Glomerular endothelial cell (primary cell): ENCODE data around the gene NRG3. TPM values are rescaled to one million over a fixed set of nuclear protein-coding genes. Genes with fewer than 3 reads are reported as not detected.
A peak's percentile ranks its signal among the peaks of the same experiment; 100 is the strongest.

Experiments
- DNase-seq: peaks from one replicate; pipeline ENCODE4 v3.0.0-alpha.2; 2011; ENCODE audit warnings: low read depth, low spot score; ENCODE audit errors: extremely low read depth
- total RNA-seq: library from RNA; depleted of rRNA; stranded (reverse); fragments of >200 nt; gene quantifications from 2 replicates; pipeline ENCODE4 v1.2.3, GENCODE V29; 2015

Gene NRG3
- total RNA-seq, 1 donor from 2014 or later = 8.9 TPM

DNA sequence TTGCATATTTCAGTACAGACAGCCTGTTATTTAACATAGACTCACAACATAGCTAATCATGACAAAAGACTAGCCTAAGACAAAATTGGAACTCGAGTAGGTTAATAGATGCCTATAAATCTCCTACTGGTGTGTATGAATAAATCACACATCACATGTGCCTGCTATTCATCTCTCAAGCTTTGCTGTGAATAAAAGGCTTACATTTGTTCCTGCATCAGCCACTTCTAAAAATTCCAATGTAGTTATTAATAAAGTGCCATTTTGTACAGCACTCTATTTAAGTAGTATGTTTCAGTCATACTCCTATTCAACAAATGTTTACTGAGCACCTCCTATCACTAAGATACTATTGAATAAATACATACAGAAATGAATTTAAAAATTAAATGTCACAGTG lies 486.3 kb downstream of the NRG3 start:
- DNase-seq = no peak

DNA sequence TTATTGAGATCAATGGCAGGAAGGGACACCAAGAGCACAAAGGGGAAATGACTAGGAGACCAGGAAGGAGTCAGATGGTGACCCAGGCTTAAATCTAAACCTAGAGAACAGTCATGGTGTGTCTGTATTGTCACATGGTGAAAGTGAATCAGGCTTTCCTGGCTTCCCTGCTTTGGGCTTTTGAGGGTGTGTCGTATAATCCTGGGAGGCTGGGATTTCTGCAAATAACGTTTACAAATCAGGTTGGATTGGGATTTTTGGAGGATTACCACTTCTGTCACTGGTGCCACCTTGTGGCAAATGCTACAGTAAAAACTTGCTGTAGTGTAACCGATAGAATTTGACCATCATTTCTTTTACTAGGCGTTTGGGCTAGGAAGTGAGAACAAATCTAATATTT lies 502.6 kb downstream of the NRG3 start:
- peak; percentile 39 for DNase-seq

DNA sequence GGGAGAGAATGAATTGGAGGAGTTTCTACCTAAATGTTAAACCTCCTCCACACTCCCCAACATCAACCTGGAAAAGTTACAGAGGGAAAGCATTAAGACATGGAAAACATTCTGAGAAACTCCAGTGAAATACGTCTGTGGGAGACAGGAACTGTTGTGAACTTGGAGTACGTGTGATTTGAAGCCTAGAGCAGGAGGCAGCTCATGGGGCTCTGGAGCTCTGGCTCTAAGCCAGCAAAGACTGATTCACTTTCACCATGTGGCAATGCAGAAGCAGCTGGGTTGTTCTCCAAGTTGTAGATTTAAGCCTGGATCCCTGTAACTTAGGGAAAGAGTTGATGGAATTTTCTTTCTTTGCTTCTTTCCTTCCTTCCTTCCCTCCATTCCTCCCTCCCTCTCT lies 503.2 kb downstream of the NRG3 start:
- DNase-seq = peak; percentile 44

DNA sequence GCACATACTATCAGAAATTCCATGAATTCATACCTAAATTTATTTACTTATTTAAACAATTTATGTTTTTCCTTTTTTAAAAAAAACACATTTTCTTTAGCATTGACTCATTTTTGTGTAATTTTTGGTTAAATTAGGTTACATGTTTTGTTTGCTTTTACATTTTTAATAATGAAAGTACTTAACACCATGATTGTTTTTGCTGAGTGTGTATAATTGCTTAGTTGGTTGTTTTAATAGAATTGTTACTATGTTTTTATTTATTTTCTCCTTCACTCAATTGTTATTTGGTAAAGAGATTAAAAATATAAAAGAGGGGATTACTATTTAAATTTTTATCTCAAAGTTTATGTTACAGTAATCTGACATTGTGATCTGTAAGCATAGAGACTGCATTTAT lies 508.4 kb downstream of the NRG3 start:
- no peak for DNase-seq

DNA sequence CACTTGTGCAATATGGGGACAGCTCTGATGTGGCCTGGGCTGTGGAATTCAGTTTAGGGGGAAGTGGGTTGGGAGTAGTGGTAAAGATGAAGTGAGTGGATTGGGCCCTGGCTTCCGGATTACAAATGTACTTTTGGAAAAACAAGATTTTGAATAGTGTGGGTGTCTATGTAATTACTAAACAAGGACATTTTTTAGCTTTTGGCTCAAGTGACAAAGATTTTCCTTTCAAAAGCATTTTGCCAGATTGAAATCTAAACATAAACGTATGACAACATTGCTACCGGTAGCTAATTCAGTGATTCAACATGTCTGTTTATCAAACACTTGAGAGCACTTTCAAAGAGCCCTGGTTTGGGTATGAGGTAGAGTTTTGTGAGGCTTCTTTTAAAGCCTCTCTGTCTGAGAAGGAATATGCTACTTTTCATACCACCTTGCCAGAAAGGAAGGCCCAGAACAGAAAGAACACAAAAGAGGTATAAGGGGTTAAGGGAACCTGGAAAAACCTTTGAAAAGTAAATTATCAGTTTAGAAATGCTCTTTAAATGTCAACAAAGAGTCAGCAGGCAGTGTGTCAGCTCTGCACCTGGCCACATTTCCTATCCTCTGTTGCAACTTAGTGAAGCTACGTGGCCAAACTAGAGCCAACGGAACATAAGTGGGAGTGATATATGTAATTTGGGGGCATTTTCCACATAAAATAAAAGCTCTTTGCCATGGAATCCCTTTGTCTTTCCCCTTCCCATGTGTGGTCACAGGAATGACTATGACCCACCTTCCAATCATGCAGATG lies 516.1 kb downstream of the NRG3 start:
- DNase-seq = no peak

DNA sequence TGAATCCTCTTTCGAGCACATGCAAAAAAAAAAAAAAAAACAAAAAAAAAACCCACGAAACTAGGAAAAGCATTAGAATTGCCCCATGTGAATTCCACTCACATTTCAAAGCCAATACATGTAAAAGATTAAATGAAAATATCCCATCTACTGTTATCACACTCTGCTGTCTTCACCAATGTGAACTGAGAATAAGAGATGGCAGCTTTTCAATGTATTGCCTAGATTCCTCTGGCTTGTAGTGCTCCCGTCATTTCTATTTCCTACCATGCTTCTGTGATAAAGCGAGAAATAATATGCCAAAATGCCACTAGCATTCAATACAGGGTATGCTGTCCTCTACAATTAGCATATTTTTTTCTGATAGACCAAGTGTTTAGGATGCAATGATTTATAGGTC lies 517.0 kb downstream of the NRG3 start:
- no peak for DNase-seq

DNA sequence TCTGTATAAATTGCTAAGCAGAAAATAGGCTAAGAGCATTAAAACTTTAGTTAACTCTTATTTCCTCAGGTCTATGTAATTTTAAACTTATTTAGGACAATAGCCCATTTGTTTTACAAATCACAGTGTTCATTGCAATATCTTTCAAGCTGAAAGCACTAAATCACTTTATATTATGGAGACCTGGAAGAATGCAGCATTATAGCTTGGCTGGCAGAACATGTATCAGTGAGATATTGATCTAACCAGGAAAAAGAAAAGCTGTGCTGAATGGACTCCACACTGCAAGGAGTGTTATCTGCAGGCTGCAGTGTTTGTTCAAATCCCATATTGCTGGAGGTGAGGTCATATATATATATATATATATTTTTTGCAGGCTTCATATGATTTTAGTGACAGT lies 517.5 kb downstream of the NRG3 start:
- no peak for DNase-seq

DNA sequence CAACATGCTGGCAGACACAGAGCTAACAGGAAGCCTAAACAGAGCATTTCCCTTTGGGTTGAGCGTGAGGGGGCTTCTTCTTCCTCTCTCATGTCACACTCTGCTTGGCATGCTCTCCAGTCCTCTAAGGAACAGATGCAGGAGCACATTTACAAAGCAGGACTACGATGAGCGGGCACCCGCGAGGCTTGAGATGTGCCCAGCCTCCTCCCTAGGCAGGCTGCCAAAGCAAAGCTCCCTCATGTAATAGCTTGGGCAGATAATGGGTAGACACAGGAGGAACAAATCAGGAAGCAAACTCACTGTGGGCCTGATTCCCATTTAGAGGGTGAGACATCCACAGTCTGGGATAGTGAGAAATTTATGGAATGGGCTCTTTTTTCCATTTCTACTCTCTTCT lies 519.1 kb downstream of the NRG3 start:
- DNase-seq = no peak

DNA sequence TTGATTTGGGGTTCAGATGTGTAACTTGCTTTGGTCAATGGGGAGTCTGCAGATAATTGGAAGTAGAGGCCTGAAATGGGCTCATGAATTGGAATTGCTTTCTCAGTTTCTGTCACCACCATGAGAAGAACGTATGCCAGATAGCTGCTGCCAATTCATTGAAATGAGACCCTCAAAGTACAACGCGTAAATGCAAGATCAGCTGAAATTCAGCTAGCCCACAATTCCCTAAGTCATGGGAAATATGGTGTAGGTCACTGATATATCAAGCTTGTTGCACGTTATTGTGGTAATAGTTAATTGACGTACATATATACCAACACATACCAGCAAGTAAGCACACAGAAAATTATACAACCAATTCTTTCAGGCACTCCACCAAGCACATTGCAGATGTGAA lies 520.0 kb downstream of the NRG3 start:
- DNase-seq = no peak

DNA sequence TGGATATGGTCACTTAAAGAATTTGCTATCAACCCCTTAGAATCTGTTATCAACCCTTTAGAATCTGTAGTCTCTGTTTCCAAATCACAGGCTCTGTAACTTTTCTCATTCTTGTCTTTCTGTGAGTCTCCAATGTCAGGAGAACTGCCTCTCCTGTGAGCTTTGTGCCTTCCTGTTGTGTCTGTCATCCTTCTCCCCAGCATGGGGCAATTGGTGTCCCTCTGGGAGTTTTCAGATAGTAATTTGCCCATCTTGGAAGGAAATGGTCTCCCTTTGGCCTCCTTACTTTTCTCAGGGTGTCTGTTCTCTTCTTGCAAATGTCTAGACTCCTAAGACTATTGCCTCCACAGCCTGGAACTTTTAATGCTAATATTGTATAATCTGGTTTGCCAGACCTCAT lies 521.9 kb downstream of the NRG3 start:
- DNase-seq = no peak

DNA sequence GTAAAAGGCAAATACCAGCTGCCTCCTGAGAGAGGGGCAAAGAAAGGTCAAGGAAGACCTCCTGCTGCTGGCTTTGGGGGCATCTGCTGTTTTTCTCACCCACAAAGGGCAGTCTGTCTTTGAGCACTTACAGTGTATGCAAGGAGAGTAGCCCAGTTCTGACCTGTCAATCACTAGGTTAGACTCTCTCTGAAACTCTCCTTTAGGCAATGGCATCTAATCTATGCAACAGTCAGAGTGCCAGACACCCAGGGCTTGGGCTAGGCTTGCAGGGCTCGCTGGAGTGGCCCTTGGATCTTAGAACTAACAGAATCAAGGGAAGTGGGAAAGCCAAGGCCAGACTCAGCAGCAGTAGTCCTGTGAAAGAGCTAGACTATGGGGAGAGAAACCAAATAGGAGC lies 522.9 kb downstream of the NRG3 start:
- DNase-seq = no peak

DNA sequence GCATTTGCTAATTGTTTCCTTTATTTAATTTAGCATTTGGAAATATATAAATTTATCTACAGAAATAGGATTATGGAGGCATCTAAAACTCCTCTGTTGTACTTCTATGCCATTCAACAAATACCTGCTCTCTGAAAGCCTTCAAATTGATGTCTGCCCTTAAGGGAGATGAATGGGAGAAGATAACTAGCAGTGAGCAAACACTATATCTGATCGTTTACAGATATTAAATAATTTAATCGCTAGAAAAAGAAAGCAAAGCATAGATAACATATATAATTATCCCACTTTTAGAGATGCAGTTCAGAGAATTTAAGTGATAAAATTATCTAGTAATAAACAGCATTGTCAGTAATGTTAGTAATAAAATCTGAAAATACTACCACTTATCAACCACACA lies 524.9 kb downstream of the NRG3 start:
- no peak for DNase-seq

DNA sequence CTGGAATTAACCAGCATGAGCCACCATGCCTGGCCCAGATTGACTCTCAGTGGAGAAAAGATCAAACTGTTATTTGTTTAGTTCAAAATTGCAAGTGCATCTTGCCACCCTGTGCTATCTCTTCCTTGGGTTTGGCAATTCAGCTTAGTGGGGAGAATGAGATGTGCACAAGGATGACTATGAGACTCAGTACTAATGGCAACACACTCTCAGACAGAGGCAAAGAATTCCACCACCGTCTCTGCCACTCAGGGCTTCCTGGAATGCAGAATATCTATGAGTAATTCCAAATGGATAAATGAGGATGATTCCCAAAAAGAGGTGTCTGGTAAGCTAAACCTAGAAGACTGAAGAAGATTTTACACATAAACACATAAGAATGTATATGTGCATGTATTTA lies 525.8 kb downstream of the NRG3 start:
- no peak for DNase-seq

DNA sequence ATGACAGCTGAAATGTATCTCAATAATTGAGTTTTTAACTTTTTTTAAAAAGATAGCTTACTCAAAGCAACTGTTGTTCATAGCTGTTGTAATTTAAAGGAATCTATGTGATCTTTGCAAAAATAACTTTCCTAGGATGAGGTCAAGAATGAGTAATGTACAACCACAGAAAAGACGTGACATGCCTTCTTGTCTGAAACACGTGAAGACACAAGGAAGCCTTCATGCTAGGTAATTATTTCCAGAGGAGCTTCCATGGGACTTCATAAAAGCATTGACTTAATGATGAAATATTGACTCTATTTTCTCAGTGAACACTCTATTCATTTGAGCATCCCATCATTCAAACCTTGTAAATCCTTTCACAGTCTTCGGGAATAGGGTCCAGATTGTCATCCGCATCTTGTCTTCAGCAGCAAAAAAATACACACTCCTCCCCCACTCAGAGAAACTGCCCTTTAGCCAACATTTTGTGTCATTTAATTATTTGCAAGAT lies 528.0 kb downstream of the NRG3 start:
- no peak for DNase-seq

DNA sequence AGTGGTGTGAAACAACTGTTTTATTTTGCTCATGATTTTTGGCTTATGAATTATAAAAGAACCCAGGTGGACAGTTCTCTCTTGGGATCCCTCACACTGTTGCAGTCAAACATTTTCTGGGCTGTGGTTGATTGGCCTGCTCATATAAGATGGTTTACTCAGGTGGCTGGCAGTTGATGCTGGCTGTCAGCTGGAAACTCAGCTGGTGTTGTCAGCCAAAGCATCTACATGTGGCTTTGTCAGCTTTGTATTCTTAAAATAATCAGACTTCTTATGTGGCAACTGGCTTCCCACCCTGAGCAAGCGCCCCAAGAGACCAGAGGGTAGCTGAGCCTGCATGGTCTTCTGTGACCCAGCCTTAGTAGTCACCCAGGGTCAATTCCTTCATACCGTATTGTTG lies 534.7 kb downstream of the NRG3 start:
- DNase-seq = no peak

DNA sequence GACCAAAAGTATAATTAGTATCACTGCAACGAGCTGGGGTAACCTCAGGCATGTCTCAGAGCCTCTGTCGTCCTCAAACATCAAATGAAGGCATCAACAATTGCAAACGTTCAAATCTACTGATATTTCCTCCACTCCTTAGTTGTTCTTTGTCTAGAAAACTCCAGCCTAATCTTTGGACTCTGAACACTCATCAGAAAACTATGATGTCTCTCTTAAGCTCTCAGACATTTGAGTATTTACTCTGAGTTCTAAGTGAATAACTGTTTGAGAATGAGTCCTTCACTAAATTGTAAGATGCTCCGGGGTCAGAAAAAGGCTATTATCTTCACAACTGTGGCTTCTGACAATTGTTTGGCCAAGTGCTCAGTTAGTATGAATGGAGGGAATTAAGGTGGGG lies 536.4 kb downstream of the NRG3 start:
- DNase-seq = no peak

DNA sequence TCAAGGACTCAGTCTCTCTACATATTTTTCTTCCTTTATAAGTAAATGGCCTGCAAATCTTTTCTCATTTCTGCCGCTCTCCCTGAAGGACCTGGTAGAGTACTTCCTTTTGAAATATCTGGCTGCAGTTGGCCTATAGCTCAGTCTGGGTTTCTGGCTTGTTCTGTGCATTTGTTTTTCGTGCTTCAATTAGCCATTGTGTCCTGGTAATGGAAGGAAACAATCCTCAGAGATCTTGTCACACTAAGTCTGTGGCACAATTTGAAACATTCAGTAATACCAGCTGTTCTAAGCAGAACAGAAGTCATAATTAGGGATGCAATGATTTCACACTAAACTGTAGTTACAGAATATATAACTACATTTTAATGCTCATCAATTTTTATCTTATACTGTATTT lies 545.0 kb downstream of the NRG3 start:
- DNase-seq = no peak

DNA sequence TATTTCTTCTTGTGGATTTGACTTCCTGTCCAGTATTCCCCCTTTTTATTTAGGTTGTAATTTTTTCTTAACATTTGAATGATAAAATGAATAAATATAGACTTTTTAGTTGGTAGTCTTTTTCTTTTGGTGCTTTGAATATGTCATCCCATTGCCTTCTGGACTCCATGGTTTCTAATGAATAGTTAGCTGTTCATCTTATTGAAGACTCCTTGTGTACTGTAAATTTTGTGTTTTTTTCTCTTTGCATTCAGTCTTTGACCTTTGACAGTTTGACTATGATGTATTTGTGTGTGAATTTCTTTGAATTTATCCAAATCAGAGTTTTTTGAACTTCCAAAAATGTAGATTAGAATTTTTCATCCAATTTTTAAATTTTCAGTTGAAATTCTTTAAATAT lies 554.3 kb downstream of the NRG3 start:
- DNase-seq = no peak

DNA sequence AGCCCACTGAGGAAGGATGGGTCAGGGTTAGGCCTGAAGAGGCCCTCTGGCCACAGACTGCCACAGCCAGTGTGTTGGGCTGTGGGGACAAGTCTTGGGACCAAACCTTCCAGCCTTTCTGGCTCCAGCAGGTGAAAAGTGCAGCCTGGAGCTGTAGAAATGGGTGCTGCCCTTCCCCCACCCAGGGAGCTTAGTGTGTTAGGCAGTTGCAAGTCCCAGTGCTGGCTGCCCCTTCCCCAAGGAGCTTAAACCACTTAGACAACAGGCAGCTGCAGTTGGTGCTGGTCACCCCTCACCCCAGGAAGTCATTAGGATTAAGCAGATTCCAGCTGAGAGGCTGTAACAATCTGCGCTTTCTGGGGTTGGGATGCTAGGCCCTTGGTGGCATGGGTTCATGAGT lies 563.3 kb downstream of the NRG3 start:
- no peak for DNase-seq

DNA sequence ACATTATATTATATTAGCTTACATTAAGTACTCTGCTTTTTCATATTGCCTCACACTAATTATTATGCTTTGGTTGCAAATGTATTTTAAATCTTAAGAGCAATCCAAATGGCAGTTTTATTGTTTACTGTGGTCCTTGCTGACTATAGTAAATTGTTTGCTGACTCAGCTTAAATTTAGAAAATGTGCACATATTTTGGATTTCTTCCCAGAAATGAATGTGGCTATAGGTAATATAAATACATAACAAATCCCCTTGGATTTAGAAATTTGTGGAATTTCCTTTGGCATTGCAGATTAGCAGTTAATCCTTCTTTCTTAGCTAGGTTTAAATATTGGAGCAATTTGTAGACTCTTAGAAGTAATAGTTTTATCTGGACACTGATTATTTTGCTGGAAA lies 565.8 kb downstream of the NRG3 start:
- DNase-seq = no peak

DNA sequence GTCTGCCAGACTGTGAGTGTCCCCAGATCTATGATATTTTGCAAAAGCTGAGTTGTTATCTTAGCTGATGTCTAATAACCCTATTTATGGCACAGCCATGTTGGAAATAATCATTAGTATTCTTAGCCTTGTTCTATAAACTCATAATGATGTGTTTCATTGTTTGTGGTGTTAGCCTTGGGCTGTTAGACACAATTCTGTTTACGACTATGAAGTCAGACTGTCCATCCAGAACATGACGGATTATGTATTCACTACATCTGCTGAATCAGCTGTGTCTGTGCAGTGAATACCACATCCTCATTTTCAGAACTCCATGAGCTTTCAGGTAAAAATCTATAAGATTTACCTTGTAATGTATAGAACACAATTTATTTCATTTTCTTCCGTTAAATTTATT lies 577.1 kb downstream of the NRG3 start:
- no peak for DNase-seq

DNA sequence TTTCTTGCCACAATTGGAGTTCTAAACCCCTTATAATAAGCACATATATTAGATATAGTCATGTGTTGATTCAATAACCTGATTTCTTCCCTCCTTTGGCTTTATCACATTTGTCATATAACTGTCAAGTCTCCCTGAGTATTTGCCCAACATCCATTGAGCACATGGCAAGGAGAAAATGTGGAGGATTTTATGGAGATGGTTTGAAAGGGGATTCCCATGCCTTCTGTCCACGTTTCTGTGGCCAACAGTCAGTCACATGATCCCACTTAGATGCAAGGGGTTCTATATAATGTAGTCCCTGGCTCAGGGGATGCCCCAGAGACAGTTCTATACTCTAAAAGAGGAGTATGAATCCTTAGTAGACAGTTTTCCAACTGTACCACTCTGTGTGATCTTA lies 577.7 kb downstream of the NRG3 start:
- no peak for DNase-seq

DNA sequence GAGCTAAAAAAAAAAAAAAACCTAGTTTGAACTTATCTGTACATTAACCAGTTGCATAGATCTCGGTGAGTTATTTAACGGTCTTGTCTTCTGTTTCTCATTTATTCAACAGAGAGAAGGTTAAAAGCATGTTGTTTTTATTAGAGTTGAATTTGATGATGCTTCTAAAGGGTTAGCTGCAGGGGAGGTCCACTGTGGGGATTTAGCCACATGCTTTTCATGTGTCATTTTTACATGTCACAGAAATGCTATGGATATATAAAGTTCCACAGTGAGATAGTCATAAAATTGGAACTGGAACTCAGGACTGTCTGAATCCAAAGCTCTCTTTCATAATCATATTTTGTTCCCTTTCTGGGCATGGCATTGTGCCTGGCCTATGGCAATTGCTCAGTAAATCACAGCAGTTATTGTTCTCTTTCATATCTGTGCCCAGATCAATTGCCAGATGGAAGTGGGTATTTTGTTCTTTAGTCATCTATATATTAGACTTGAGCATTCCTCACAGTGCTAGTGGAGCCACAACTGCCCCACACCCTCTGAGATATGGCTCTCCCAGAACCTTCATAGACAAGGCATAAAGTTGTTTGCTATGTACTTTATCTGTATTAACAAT lies 578.8 kb downstream of the NRG3 start:
- no peak for DNase-seq
